Measurements from ENCODE around the gene SLC38A3.

SLC38A3 gene

DNA sequence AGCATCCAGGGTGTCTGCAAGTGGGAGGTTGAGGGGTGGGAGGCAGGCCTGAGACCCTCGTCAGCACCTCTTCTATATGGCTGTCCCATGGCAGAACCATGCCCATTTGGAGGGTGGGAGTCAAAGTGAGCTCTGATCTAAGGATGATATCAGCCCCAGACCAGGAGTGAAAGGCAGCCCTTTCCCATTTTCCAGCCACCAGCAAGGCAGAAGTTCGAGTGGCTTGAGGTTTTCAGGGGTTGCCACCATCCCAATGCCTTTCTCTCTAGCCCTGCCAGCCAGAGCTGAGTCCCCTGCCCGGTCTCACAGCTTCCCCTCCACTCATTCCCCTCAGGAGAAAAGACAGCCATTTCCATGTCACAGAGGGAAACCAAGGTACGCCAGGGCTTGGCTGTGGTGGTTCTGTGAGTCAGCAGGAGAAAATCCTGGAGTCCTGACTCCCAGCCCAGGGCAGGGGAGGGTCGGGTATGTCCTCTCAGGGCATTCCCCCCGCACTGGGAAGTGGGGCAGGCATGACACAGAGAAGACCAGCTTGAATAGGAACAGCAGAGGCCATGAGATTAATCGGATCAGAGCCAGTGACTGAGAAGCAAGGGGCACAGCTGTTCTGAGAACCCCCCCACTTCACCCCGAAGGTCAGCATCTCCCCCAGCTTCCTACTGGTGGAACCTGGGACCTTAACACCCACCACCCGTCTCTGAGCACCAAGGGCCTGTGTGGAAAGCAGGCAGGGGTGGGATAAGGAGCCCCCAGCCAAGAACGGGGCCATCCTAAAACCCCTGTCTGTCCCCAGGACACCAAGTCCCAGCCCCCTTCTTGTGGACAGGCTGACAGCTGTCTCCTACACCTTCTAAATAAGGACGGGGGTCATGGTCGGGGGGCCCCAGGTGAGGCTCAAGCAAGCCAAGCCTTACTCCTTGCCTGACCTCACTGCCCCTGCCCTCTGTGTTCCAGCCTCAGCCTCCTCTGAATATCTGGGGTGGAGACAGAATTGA lies 965 bp upstream of the SLC38A3 start:
- DNase-seq = no peak
- Histone ChIP-seq H3K4me3 (ENCODE audit: low read depth, low read length) (no peak overlapping the region), H3K9me3 (no peaks in the 10 kb centered on the region), H3K36me3 (no peaks in the 10 kb centered on the region), H3K27me3 (peaks cover 8% of the 10 kb centered on the region), H3K4me1 (no peaks in the 10 kb centered on the region)
- TF ChIP-seq, protein P1, sequence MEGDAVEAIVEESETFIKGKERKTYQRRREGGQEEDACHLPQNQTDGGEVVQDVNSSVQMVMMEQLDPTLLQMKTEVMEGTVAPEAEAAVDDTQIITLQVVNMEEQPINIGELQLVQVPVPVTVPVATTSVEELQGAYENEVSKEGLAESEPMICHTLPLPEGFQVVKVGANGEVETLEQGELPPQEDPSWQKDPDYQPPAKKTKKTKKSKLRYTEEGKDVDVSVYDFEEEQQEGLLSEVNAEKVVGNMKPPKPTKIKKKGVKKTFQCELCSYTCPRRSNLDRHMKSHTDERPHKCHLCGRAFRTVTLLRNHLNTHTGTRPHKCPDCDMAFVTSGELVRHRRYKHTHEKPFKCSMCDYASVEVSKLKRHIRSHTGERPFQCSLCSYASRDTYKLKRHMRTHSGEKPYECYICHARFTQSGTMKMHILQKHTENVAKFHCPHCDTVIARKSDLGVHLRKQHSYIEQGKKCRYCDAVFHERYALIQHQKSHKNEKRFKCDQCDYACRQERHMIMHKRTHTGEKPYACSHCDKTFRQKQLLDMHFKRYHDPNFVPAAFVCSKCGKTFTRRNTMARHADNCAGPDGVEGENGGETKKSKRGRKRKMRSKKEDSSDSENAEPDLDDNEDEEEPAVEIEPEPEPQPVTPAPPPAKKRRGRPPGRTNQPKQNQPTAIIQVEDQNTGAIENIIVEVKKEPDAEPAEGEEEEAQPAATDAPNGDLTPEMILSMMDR (IDR thresholded peaks at IDR 0.05; ENCODE audit: low read depth, low read length) = no peak

DNA sequence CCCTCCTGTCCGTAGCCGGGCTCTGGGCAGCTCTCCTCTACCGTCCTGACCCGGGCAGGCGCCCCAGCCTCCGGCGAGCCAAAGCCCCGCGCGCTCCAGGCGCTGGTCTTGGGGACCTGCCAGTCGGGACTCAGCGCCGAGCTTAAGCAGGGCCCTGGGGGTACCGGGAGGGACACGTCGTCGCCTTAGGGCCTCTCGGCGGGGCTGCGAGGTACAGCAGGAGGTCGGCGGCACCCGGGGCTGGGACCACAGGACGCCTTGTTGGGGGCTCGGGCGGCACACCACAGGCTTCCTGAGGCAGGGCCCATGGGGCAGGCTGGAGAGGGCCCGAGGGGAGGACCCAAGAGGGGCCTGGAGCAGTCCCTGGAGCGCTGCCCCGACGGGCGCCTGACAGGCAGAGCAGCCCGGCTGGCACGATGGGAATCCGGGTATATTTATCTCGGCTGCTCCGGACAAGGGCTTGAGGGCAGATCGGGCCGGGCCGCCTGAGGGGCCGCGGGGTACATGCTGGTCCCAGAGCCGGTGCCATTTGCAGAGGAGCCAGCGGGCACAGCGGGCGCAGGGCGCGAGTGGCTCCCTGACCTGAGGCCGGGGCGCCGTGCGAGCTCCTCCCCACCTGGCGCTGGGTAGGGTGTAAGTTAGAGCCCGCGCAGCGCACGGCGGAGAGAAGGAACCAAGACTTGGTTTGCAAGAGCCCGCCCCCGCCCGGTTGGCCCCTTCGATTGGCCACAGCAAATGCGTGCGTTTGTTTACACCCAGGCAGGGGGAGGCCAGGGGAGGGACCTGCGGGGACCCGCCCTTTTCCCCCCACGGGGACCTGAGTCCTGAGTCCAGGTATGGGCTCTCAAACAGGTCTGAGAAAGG lies 574 bp downstream of the SLC38A3 start:
- Histone ChIP-seq H3K9me3 (no peaks in the 10 kb centered on the region), H3K27me3 (peaks cover 8% of the 10 kb centered on the region), H3K4me3 (ENCODE audit: low read depth, low read length) (peak overlapping the region; percentile 44), H3K4me1 (no peaks in the 10 kb centered on the region), H3K36me3 (no peaks in the 10 kb centered on the region)
- TF ChIP-seq, protein P1 (IDR thresholded peaks at IDR 0.05; ENCODE audit: low read depth, low read length) = no peak
- no peak for DNase-seq

DNA sequence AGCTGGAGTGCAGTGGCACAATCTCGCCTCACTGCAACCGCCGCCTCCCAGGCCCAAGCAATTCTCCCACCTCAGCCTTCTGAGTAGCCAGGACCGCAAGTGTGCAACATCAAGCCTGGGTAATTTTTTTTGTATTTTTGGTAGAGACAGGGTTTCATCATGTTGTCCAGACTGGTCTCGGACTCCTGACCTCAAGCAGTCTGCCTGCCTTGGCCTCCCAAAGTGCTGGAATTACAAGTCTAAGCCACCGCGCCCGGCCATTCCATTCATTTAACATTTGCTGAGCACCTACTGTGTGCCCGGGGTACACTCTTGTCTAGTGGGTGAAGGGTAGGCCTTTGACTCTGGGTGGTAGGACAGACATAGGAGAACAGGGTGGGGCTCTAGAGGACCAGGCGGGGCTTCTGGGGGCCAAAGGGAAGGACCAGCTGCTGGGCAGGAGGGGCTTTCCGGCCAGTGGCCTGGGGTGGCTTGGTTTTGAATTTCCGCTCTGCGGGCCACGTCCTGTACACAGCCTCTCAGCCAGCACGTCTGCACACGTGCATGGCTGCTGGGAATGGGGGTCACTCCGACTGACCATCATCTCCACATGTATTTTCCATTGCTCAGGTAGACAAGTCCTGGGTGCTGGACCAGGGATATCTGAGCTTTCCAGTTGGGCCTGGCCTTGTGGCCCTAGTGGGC lies 2.4 kb downstream of the SLC38A3 start:
- H3K36me3 ChIP-seq = no peaks in the 10 kb centered on the region
- TF ChIP-seq, protein P1 (IDR thresholded peaks at IDR 0.05; ENCODE audit: low read depth, low read length) = no peak
- DNase-seq = no peak
- peaks cover 8% of the 10 kb centered on the region for H3K27me3 ChIP-seq
- no peaks in the 10 kb centered on the region for H3K4me1 ChIP-seq
- H3K9me3 ChIP-seq = no peaks in the 10 kb centered on the region
- no peak overlapping the region for H3K4me3 ChIP-seq (ENCODE audit: low read depth, low read length)

DNA sequence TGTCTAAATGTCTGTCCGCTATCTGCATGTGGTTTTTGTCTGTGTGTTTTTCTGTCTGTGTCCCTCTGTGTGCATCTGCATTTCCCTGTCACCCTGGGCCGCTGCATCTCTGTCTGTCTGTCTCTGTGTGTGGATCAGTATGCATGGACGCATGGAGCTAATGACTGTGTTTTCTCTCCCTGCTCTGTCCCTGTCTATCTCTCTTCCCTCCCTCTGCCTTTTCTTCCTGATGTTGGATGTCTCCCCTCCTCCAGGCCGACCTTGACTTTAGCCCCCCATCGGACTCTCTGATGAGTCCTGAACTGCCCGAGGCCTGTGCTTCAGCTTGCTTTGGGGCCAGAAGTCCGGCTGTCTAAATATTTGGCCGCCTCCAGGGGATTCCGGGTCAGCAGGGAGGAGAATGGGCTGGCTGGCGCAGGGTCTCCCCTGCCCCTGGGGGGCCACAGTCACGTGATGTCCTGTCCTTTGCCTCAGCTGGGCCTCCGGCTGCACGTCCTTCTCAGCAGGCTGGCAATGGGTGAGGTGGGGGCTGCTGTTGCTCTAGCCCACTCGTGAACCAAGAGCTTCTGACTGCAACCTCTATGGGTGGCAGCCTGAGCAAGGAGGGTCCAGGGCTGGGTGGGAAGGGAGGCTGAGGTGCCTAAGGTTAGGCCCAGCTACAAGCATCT lies 3.7 kb downstream of the SLC38A3 start:
- H3K36me3 ChIP-seq = no peaks in the 10 kb centered on the region
- peaks cover 8% of the 10 kb centered on the region for H3K27me3 ChIP-seq
- DNase-seq = no peak
- H3K9me3 ChIP-seq = no peaks in the 10 kb centered on the region
- TF ChIP-seq, protein P1 (IDR thresholded peaks at IDR 0.05; ENCODE audit: low read depth, low read length) = no peak
- H3K4me3 ChIP-seq (ENCODE audit: low read depth, low read length) = no peak overlapping the region
- H3K4me1 ChIP-seq = no peaks in the 10 kb centered on the region

DNA sequence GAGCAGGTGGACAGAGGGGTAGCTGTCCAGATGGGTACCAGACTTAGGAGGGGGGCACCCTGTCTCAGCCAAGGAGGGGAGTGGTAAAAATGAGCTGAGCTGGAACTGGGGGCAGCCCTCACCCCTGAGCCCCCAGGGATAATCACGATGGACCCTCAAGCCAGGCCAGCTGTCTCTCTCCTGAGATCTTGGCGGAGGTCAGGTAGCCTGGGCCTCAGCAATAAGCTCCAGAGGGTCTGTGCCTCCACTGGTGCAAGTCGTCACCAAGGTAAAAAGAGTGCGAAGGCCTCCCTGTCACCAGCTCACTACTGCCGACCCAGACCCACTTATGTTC lies 5.1 kb downstream of the SLC38A3 start:
- no peak for DNase-seq
- TF ChIP-seq, protein P1 (IDR thresholded peaks at IDR 0.05; ENCODE audit: low read depth, low read length) = no peak
- Histone ChIP-seq H3K27me3 (peaks cover 8% of the 10 kb centered on the region), H3K4me1 (no peaks in the 10 kb centered on the region), H3K36me3 (no peaks in the 10 kb centered on the region), H3K9me3 (no peaks in the 10 kb centered on the region), H3K4me3 (ENCODE audit: low read depth, low read length) (no peak overlapping the region)

Measured in BE2C (cell line).